ENCODE results near the gene ADRA2B.

ADRA2B gene

DNA sequence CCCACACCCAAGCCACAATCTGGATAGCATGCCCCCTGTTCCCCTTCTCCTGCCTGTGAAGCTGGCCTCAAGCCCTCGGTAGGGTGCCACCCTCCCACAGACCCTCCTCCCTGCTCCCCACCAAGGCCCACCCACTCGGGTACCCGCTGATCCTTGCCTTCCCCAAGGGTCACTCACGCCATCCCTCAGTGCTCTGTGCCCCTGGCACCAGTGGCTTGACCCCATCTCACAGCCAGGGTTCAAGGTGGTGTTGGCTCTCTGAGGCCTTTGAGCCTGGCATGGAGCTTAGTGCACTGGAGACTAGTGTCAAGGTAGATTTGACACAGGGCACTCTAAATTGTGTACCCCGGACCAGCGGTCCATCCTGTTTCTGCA is 11.9 kb downstream of the ADRA2B start:
- DNase-seq (ENCODE audit: low spot score) = no peak

DNA sequence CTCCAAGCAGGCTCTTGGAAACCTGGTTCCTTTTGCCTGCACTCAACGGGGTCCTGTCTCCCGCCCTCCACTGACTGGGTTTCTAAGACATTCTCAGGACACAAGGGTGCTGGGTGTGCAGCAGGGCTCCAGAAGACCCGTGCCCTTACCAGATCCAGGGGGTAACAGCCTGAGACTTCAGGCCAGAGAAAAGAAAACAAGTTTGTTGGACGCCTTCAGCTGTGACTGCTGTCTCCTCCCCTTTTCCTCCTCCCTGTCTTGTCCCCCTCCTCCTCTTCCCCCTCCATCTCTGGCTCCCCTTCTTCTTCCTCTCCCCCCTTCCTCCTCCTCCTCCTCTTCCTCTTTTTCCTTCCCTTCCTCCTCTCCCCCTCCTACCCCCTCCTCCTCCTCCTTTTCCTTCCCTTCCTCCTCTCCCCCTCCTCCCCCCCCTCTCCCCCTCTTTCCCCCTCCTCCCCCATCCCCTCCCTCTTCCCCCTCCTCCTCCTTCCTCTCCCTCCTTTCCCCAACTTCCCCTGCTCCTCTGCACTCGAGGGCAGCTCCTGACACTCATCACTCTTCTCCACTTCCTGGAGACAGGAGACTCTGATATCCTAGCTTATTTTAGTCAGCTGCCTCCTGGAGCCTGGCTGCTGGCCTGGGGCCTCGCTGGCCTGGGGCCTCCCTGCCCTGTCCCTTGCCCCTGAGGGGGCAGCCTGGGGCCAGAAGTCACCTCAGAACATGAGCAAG is 12.4 kb downstream of the ADRA2B start:
- DNase-seq (ENCODE audit: low spot score) = peak; percentile 39

DNA sequence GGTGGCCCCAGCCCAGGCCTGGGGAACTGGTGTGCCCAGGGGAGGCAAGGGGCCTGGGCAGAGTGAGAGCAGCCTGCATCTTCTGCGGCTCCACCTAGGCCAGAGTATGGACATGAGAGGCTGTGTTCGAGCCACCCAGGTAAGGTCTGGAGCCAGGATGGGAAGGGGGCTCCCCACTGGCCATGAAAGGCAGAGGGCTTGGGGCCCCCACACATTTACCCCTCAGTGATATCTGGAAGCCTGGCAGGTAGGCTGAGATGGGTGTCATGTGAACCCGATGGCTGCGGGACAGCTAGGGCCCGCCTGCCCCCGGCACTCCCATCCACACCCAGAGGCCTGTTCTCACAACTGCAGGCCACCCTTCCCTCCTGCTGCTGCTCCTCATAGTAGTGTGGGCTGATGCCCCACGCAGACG is 13.2 kb downstream of the ADRA2B start:
- DNase-seq (ENCODE audit: low spot score) = no peak

DNA sequence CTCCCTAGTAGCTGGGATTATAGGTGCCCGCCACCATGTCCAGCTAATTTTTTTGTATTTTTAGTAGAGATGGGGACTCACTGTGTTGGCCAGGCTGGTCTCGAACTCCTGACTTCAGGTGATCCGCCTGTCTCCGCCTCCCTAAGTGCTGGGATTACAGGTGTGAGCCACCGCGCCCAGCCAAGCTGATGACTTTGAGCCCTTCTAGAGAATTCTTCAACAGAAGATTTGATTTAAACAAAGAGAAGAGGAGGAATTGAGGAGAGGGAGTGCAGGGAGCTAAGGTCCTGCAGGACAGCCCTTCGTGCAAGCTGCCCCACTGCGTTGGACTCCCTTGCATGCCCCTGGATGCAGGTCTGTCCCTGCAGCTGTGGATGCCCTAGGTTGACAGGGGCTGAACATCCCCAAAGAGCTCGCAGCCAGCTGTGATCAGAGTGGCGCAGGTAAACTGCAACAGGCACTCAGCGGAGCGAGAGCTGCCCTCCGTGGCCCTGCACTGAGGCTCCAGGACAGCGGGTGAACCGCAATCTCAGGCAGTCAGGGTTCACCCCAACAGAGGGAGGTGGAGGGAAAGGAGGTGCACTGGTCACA is 13.7 kb downstream of the ADRA2B start:
- no peak for DNase-seq (ENCODE audit: low spot score)

DNA sequence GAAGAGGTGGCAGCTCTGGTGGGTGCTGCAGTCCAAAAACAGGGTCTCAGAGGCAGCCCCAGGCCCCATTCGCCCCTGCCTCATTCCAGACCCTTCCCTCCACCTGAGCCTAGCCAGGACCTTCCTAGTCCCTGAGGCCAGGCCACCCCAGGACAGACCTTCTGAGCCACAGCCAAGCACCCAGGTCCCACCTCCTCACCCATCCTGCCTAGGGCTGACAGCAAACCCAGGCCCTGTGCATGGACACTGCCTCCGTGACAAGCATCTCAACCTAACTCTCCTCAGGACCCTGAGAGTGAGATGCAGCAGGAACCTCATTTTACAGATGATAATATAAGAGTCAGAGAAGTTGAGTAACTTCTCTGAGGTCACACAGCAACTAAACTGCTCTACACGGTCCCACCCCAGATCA is 15.5 kb downstream of the ADRA2B start:
- DNase-seq (ENCODE audit: low spot score) = no peak

DNA sequence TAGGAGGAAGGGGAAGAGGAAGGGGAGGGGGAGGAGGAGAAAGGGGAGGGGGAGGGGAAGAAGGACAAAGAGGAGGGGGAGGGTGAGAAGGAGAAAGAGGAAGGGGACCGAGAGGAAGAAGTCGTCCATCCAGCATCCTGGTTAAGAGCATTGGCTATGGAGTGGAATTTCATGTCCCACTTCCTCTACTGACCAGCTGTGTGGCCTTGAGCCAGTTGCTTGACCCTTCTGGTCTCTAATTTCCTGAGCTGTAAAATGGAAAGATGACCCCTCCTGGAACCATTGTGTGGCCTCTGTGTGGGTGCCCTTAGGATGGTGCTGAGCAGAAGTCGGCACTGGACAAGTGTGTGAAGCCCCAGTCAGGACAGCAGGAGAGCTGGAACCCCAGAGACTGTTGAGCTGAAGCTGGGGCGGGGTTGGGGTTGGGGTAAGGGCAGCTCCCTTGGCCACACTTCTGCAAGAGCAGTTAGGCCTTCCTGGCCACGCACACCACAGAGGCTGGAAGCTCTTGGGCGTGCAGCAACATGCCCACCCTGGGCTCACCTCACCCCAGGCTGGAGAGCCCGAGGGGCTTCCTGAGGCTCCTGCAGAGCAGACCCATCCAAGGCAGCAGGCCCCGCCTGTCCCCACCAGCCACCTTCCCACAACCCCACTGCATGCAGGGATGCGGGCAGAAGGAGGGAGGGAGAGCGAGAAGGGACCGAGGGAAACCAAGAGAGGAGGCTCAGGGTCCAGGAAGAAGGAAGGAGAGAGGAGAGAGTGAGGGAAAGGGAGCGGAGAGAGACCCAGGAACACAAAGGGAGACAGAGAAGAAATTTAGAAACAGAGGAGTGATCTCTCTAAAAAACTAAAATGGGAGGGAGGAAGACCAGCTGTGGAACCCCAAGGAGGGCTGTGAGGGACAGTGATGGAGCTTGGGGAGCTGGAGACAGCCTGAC is 16.2 kb downstream of the ADRA2B start:
- no peak for DNase-seq (ENCODE audit: low spot score)

DNA sequence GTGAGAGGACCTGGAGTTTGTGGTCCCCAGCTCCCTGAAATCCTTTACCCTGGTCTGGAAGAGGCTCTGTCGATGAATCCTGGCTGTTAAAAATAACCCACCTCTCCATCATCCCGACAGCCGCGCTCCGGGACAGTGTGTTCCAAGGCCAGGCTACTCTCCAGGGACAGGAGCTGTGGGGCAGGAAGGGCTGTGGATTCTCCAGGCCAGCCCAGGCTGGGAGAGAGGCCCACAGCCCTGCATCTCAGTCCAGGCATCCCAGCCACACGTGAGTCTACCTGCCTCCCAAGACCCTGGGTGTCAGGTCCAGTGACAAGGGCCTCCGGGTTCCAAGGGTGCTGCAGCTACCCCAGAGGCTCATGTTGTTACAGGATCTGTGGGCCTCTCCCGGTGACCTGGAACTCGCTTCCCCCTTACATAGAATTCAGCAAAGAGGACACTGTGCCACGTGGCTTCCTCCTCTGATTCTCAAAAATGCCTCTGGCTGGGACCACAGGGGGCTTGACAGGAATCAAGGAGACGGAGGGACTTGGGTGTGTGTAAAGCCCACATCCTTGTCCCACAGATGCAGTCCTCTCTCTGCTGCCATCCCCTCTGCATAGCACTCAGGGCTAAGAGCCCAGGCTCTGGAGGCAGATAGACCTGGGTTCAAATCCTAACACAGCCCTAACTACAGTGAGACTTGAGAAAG is 17.3 kb downstream of the ADRA2B start:
- peak; percentile 40 for DNase-seq (ENCODE audit: low spot score)

DNA sequence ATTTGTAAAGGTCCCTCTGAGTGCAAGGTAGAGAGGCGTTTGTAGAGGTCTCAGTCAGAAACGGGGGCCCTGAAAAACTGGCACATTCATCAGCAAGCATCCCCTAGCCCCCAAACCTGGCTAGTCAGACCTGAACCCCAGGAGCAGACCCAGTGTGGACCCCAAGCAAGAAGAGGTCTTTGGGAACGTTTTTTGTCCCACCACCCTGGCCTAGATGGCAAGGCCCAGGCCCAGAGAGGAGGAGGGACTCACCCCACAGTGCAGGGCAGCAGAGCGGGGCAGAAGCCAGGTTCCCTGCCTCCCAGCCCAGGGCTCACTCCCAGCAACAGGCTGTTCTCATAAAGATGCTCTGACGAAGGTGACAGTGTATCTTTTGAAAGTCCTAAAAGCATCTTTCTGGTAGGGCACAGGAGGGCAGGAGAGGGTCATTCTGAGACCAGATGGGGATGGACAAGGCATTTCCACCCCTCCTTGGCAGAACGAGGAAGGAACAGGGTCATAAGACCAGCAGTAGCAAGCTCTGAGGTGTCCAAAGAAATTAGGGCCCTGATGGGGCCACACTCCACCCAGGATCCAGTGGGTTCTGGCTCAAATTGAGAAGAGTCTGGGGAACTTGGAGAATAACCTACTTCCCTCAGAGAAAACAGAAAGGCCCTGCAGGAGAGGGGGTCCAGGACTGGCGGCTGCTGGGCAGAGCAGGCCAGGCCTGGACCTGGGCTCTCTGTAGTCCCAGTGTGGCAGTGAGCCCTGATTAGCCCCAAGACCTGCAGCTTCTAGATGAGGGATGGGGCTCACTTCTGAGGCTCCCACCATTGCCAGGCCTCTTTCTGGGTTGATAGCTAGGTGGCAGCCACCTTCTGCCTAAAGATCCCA is 18.2 kb downstream of the ADRA2B start:
- DNase-seq (ENCODE audit: low spot score) = no peak

DNA sequence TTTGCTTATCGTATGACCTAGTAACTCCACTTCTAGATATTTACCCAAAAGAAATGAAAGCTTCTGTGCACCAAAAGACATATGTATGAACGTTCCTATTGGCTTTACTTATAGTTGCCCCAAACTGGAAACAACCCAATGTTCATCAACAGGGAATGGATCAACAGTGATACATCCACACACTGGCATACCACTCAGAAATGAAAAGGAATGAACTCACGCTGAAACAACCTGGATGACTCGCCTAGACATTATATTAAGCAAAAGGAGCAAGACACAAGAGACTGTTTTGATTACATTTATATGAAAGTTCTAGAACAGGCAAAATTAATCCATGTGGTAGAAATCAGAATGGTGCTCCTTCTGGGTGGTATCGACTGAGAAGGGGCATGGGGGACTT is 18.9 kb downstream of the ADRA2B start:
- no peak for DNase-seq (ENCODE audit: low spot score)

DNA sequence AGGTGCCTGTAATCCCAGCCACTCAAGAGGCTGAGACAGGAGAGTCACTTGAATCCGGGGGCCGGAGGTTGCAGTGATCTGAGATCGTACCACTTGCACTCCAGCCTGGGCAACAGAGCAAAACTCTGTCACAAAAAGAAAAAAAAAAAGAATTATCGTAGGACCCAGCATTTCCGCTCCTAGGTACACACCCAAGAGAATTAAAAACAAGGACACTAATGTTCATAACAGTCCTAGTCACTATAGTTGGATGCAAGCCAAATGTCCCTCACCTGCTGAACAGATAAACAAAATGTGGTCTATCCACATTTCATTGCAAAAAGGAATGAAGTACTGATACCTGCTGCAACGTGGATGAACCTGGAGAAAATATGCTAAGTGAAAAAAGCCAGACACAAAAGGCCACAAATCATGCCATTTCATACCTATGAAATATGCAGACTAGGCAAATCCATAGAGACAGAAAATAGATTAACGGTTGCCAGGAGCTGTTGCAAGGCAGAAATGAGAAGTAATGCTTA is 21.2 kb downstream of the ADRA2B start:
- no peak for DNase-seq (ENCODE audit: low spot score)

DNA sequence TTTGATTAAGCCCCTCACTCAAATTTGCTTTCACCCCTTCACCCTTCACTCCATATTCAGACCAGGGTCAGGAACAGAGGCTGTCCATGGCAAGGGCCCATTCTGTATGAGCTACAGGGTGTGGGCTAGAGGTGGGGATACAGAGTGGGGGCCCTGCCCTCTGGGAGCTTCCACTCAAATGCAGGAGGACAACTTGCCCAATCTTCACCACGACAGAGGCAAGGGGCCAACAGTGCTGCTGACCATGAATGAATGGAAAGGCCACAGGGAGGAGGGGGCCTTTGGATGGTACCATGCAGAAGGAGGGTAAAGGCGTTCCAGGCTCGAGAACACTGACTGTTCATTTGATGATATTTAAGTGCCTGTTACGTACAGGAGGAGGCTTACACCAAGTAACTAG is 22.8 kb downstream of the ADRA2B start:
- DNase-seq (ENCODE audit: low spot score) = no peak

DNA sequence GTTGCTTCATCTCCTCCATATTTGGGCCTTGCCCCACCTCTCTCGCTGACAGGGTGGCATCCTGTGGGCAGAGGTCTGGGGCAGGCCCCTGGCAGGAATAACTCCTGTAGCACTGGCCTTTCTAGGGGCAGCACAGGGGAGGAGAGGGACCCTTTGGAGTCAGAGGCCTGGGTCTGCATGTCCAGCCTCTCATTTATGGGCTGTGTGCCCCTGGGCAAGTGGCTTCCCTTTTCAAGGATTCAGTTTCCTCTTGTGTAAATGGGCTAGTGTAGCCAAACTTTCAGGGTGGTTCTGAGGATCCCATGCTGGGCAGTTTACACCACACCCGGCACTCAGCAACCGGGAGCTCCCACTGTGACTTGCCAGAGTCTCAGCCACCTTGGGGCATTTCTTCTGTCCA is 23.4 kb downstream of the ADRA2B start:
- no peak for DNase-seq (ENCODE audit: low spot score)

DNA sequence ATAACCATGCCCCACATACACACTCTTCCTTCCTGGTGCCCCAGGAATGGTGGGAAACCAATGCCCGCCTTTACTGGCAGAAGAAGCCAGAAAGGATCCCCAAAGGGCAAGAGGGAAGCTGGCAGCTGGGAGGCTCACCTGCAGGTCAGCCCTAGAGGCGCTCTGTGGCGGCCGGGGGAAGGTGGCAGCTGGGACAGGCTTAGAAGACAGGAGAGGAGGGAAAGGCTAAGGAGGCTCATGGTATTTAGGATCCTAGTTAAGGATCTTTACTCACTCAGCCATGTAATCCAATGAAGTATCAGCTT is 23.8 kb downstream of the ADRA2B start:
- no peak for DNase-seq (ENCODE audit: low spot score)

DNA sequence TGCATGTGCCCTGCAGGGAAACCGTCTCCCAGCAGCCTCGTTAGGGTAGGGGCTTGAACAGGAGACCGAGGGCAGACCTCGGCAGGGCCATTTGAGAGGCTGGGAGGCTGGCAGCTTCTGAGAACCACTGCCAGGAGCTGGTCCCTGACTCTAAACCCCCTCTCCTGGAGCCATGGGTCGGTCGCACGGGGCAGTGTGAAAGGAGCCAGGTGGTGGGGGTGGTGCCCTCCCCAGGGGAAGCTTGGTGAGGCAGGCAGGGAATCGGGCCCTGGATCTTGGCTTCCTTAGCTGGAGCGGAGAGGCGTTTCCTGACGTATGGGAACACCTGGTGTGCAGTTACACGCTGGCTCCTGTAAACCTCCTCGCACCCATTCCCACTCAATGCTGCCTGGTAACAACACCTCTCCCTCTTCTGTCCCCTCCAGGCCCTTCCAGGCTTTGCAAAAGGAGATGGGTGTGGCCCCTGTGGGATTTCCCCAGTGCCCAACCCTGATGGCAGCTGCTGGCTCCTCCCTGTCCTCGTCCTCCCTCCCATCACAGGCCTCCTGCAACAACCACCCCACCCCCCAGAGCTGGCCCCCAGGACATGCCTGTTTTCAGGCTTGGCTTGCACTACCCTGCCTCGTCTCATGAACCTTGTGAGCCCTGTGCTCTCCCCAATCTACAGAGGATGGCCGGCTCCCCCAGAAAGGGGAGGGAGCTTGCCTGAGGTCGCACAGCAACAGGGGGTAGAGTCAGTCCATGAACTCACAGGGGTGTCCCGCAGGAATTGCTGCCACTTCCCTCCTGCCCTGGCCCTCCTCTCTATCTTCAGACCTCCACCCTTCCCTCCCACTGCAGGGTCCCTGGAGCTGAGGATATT is 24.4 kb downstream of the ADRA2B start:
- peak; percentile 46 for DNase-seq (ENCODE audit: low spot score)

DNA sequence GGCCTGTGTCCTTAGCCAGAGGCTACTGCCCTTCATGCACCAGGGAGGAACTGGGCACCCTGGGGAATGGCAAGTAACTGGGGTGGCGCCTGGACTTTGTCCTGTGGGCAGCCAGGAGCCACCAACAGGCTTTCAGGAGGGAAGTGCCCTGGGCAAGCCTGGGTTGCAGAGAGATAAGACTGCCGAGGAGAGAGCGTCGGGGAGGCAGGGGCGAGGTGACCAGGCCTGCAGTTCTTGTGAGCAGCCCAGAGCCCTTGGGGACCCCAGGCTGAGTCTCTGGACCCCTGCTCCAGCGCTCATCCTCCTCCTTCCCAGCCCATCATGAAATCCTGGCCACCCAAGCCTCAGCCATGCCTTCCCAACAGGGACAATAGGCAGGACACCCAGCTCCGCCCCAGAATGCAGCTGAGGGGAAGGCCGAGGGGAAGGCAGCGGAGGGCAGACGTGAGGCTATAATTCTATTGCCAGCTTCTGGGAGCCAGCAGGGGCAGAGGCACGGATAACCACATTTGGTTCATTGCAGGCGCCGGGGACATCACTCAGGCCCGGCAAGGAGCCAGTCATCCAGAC is 25.1 kb downstream of the ADRA2B start:
- peak; percentile 44 for DNase-seq (ENCODE audit: low spot score)

DNA sequence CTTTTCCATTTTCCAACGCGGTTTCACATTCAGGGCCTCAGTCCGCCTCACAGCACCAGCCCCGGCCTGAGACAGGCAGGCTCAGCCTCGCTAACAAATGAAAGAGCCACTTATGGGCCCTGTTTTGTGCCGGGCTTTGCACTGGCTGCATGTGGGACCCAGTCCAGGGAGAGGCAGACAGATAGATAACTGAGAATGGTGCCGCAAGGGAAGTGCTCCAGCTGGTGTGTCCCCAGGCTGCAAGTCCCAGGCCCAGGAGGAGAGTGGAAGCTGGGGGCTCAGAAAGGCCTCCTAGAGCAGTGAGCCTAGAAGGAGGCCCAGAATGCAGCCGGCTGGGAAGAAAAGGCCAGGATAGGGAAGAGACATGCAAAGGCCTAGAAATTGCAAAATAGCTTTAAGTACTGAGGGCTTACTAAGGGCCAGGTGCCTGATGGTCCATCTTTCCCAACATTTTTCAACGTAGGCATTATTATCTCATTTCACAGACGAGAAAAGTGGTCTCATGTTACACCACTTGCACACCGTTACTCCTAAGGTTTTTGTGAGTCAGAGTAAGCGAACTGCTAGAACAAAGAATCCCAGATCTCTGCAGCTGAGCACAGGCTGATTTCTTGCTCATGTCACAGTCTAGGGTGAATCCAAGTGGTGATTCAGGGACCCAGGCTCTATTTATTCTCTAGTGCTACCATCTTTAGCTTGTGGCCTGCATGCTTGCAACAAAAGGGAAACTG is 26.0 kb downstream of the ADRA2B start:
- no peak for DNase-seq (ENCODE audit: low spot score)

DNA sequence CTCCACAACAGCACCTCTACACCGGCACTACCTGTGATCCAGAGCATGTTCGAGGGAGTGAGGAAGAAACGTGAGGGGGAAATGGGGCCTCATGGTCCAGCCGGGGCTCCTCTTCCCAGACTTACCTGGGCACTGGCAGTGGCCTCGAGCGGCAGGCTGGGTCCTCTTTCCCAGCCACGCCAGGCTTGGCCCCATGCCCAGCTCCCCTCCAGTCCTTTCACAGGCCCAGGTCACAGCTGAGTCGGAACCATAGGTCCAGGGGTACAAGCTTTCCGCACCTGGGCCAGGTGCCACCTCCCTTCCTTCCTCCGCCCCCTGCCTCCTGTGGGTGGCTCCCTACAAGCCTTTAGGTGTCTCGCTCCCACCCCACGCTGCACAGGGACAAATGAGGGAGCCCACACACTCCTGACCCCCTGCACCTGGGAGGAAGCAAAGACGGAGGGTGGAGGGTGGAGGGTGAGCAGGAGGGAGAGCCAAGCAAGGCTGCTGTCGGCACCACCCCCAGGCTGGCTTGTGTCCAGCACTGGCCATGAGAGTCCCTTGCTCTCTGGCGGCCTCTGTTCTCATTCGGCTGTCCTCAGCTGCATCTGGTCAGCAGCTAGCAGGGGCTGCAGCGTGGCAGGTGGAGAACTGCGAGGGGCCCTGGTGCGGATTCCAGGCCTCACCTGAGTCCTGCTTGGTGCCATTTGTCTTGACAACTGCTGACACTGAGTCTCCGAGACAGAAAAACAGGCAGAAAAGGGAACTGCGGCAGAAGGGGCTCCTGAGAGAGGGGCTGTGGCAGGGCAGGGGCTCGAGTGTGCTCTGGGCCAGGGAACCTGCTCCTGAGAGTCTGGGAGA is 26.8 kb downstream of the ADRA2B start:
- peak; percentile 55 for DNase-seq (ENCODE audit: low spot score)
